Central memory CD8-positive, alpha-beta T cell (primary cell): ENCODE data around the gene NOTCH1.

Experiments
- ATAC-seq: fragments of 150-1000 bp; cut with Tn5 transposase; replicated peaks from 2 replicates; pipeline ENCODE4 v1.10.0; 2022; ENCODE audit warnings: mild to moderate bottlenecking, moderate FRiP score, moderate number of reproducible peaks; ENCODE audit not compliant: poor library complexity, severe bottlenecking; ENCODE audit errors: extremely low read depth
- DNase-seq, 2 donors: peaks; one replicate each; pipeline ENCODE4 v3.0.0; 2021; ENCODE audit warnings: low spot score in 2 of 2
- H3K27ac Mint-ChIP-seq: one replicate; pipeline ENCODE4 v1.8.0; 2022; ENCODE audit warnings: low read depth, mild to moderate bottlenecking, moderate library complexity, mixed read lengths
- H3K27me3 Mint-ChIP-seq: one replicate; pipeline ENCODE4 v1.8.0; 2022; ENCODE audit warnings: mixed read lengths
- H3K36me3 Mint-ChIP-seq: one replicate; pipeline ENCODE4 v1.8.0; 2022; ENCODE audit warnings: mild to moderate bottlenecking, moderate library complexity, mixed read lengths; ENCODE audit not compliant: insufficient read depth
- H3K4me1 Mint-ChIP-seq: one replicate; pipeline ENCODE4 v1.8.0; 2022; ENCODE audit warnings: mixed read lengths
- H3K4me3 Mint-ChIP-seq: one replicate; pipeline ENCODE4 v1.8.0; 2022; ENCODE audit warnings: mild to moderate bottlenecking, moderate library complexity, mixed read lengths
- H3K9me3 Mint-ChIP-seq: one replicate; pipeline ENCODE4 v1.8.0; 2022; ENCODE audit warnings: mixed read lengths

NOTCH1 gene

DNA sequence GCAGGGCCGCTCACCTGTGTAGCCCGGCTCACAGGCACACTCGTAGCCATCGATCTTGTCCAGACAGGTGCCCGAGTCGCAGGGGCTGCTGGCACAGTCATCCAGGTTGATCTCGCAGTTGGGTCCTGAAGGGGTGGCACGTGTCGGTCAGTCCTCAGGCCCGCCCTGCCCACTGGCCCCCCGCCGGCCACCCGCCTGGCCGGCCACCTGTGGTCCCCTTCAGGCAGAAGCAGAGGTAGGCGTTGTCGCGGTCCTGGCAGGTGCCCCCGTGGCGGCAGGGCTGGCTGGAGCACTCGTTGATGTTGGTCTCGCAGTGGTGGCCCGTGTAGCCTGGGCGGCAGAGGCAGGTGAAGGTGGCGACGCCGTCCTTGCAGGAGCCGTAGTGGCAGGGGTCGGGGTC, 30.6 kb downstream of the NOTCH1 start:
- Mint-ChIP-seq H3K4me3 (no peak overlapping the region), H3K36me3 (peaks cover 3% of the 10 kb centered on the region), H3K27ac (no peak overlapping the region), H3K4me1 (no peaks in the 10 kb centered on the region), H3K9me3 (no peaks in the 10 kb centered on the region), H3K27me3 (no peaks in the 10 kb centered on the region)
- ATAC-seq = no peak
- DNase-seq = no peak

DNA sequence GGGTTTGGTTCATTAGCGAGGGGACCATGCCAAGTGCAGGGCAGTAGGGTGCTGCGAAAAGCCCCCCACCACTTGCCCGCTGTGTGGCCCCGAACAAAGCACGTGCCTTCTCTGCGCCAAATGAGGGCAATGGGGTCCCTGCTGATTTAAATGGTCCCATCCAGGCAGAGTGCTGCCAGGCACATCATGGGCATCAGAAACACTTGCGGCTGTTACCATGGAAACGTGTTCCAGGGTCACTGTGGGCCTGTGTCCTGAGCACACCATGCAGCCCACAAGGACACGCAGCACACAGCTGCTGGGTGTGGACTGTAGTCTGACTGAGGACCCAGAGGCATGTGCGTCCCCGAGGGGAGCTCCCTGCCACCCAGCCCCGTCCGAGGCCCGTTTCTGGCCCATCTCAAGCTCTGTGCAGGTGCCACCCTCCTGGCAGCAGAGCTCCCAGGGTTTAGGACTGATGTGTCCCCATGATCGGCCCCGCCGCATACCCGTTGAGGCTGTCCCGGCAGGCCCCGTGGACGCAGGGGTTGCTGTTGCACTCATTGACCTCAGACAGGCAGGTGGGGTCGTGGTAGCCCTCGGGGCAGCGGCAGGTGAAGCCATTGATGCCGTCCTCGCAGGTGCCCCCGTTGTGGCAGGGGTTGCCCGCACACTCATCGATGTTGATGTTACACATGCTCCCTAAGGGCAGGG, 31.7 kb downstream of the NOTCH1 start:
- no peaks in the 10 kb centered on the region for H3K9me3 Mint-ChIP-seq
- ATAC-seq = no peak
- no peak for DNase-seq
- H3K27me3 Mint-ChIP-seq = no peaks in the 10 kb centered on the region
- peaks cover 3% of the 10 kb centered on the region for H3K36me3 Mint-ChIP-seq
- H3K4me3 Mint-ChIP-seq = no peak overlapping the region
- no peak overlapping the region for H3K27ac Mint-ChIP-seq
- no peaks in the 10 kb centered on the region for H3K4me1 Mint-ChIP-seq

DNA sequence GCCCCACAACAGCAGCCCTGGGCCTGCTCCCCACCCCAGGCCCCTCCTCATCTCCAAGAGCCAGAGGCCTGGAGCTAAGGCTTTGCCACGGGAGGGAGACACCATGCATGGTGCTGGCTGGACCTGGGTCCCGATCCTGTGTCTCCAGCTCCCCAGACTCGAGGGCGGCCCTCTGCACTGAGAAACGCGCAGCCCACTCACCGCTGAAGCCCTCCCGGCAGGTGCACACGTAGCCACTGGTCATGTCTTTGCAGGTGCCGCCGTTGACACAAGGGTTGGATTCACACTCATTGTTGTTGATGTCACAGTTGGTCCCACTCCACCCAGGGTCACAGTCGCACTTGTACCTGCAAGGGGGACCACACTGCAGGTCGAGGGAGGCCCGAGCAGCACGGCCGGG, 32.7 kb downstream of the NOTCH1 start:
- H3K4me1 Mint-ChIP-seq = no peaks in the 10 kb centered on the region
- H3K27ac Mint-ChIP-seq = no peak overlapping the region
- H3K36me3 Mint-ChIP-seq = peaks cover 5% of the 10 kb centered on the region
- H3K9me3 Mint-ChIP-seq = no peaks in the 10 kb centered on the region
- no peak for DNase-seq
- H3K4me3 Mint-ChIP-seq = no peak overlapping the region
- ATAC-seq = no peak
- H3K27me3 Mint-ChIP-seq = no peaks in the 10 kb centered on the region

DNA sequence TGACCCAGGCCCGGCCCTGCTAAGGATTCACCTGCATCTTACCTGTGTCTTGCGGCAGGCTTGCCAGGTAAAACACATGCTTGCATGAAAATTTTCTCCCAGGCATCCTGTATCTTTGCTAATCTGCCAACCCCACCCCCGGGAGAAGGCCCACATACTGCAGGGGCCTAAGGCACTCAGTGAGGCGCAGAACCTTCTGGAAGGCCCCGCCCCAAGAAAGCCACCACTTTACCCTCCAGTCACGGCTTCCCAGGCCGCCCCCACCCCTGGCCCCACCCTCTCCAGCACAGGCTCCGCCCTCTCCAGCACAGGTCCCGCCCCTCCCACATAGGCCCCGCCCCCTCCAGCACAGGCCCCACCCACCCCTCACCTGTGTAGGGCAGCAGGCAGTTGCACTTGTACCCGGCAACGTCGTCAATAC, 33.2 kb downstream of the NOTCH1 start:
- Mint-ChIP-seq H3K4me3 (no peak overlapping the region), H3K9me3 (no peaks in the 10 kb centered on the region), H3K4me1 (no peaks in the 10 kb centered on the region), H3K36me3 (peaks cover 6% of the 10 kb centered on the region), H3K27me3 (no peaks in the 10 kb centered on the region), H3K27ac (no peak overlapping the region)
- DNase-seq = no peak
- no peak for ATAC-seq

DNA sequence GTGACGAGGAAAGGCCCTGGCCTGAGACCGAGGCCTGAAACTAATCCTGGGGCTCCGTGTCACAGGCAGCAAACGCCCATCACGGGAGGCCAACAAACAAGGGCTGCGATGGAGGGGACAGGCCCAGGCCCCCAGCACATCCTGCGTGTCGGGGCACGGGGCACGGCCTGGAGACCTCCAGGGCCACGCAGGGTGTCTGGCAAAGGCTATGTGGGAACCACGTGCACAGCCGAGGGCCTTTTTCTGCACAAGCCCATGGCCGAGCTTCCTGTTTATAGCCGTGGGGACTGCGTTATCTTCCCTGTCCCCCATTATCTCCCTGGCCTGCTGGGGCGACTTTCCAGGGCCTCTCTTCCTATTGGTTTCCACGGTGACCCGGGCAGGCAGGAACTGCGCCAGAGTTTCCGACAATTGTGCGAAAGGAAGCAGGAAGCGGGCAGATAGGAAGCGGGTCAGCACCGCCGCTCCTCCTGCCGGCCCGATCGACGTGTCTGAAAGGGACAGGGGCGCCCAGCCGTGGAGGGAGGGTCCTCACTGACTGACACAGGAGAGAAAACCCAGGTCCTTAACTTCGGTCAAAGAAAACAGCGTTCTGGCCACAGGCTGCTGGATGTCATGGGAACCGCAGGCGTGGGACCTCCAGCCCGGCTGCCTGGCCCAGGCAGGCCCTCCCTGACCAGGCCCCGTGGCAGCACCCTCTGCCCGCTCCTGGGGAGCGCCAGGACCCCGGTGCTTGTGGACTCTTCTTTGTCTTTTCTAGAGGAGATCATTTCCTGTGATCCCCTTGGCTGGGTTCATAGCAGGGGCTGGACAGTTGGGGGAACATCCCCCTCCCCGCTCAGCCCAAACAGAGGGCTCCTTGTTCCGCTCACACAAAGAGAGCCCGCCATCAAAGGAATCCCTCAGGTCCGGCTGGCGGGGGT, 33.9 kb downstream of the NOTCH1 start:
- Mint-ChIP-seq H3K9me3 (no peaks in the 10 kb centered on the region), H3K36me3 (peaks cover 8% of the 10 kb centered on the region), H3K4me1 (no peaks in the 10 kb centered on the region), H3K27me3 (no peaks in the 10 kb centered on the region), H3K4me3 (no peak overlapping the region), H3K27ac (no peak overlapping the region)
- ATAC-seq (no peak), DNase-seq (no peak)

DNA sequence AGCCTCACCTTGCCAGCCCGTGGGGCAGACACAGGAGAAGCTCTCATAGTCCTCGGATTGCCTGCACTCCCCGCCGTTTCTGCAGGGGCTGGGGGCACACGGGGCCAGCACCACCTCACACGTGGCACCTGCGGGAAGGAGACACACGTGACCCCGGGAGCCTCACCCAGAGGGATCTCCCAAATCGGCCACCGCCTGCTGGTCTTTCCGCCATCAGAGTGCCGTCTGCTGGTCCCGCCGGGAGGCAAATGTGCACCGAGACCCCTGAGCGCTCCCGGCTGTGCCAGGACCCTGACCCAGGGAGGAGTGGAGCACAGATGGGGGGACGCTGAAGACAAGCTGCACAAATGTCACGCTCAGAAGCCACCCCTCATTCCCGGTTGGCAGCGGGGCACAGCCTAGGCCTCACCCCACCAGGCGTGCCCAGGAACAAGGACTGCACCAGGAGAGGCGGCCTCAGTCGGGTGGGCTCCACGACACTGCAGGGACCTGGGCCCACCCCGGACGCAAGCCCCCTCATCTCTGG, 34.6 kb downstream of the NOTCH1 start:
- no peak for DNase-seq
- no peaks in the 10 kb centered on the region for H3K9me3 Mint-ChIP-seq
- H3K4me1 Mint-ChIP-seq = no peaks in the 10 kb centered on the region
- no peak for ATAC-seq
- no peaks in the 10 kb centered on the region for H3K27me3 Mint-ChIP-seq
- H3K36me3 Mint-ChIP-seq = peaks cover 9% of the 10 kb centered on the region
- H3K4me3 Mint-ChIP-seq = no peak overlapping the region
- no peak overlapping the region for H3K27ac Mint-ChIP-seq

DNA sequence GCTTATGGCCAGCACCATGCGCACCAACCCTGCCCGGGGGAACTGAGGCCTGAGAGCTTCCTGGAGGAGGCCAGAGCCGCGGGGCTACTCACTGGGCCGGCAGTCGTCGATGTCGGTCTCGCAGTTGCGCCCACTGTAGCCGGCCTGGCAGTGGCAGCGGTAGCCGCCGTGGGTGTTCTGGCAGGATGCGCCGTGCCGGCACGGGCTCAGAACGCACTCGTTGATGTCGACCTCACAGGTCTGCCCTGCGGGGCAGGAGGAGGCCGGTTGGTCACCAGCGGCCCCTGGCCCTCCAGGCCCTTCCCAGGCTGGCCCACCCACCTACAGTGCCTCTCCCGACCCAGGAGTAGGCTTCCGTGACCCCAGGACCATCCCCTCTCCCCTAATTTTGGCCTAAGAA, 35.3 kb downstream of the NOTCH1 start:
- no peaks in the 10 kb centered on the region for H3K9me3 Mint-ChIP-seq
- peaks cover 13% of the 10 kb centered on the region for H3K36me3 Mint-ChIP-seq
- no peak for ATAC-seq
- H3K4me1 Mint-ChIP-seq = no peaks in the 10 kb centered on the region
- H3K27ac Mint-ChIP-seq = no peak overlapping the region
- no peak for DNase-seq
- H3K4me3 Mint-ChIP-seq = no peak overlapping the region
- no peaks in the 10 kb centered on the region for H3K27me3 Mint-ChIP-seq

DNA sequence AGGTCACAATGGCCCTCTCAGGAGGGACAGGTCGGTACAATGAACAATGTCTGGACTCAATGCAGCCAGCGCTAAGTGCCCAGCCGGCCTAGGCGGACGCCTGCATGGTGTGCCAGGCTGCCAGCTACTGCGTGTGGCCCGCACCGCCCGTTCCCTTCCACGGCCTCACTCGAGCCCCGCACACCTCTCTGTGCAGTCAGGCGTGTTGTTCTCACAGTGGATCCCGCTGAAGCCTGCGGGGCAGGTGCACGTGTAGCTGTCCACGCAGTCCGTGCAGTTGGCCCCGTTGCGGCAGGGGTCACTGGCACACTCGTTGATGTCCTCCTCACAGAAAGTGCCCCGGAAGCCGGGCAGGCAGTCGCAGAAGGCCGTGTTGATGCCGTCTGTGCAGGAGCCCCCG, 36.3 kb downstream of the NOTCH1 start:
- Mint-ChIP-seq H3K4me1 (no peaks in the 10 kb centered on the region), H3K27me3 (no peaks in the 10 kb centered on the region), H3K9me3 (no peaks in the 10 kb centered on the region), H3K4me3 (no peak overlapping the region), H3K27ac (no peak overlapping the region), H3K36me3 (peaks cover 13% of the 10 kb centered on the region)
- no peak for DNase-seq
- ATAC-seq = no peak

DNA sequence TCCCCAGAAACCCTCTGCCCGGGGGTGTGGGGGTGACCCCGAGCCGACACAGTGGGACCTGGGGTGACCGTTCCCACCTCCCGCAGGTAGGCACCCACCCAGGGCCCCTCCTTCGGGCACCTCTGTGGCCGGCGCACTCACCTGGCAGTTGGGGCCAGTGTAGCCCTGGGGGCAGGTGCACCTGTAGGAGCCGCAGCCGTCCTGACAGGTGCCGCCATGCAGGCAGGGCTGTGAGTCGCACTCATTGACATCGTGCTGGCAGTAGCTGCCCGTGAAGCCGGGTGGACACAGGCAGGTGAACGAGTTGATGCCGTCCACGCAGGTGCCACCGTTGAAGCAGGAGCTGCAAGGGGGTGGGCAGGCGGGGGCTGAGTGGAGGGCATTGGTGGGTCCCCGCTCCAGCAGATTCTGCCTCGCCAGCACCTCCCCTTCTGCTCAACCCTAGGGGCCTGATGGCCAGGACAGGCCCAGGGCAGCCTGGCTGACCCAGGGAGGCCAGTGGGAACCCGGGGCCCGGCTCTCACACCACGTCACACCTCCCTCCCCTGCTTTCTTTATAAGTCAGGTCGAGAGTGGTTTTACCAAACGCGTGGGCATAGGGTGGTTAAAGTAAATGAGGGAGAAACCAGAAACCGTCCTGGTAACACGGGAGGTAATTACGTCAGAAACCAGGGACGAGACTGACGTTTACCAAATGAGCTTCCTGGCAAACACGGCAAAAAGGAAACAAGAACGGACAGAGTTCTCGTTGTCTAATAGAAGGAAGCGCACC, 36.9 kb downstream of the NOTCH1 start:
- no peaks in the 10 kb centered on the region for H3K4me1 Mint-ChIP-seq
- no peak overlapping the region for H3K27ac Mint-ChIP-seq
- no peak overlapping the region for H3K4me3 Mint-ChIP-seq
- H3K9me3 Mint-ChIP-seq = no peaks in the 10 kb centered on the region
- ATAC-seq (no peak), DNase-seq (no peak)
- H3K27me3 Mint-ChIP-seq = no peaks in the 10 kb centered on the region
- H3K36me3 Mint-ChIP-seq = peaks cover 15% of the 10 kb centered on the region

DNA sequence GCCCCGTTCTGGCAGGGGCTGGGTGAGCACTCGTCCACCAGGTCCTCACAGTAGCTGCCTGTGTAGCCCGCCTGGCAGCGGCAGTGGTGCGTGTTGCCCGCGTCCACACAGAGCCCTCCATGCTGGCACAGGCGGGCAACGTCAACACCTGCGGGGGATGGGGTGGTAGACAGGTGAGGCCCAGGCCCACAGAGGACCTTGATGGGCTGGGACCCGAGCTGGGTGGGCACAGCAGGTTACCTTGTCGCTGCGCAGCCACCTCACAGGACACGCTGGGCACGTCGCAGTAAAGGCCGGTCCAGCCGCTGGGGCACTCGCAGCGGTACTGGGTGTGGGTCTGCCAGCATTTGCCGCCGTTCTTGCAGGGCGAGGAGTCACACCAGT, 37.9 kb downstream of the NOTCH1 start:
- Mint-ChIP-seq H3K4me1 (no peaks in the 10 kb centered on the region), H3K27ac (no peak overlapping the region), H3K9me3 (no peaks in the 10 kb centered on the region), H3K36me3 (peaks cover 23% of the 10 kb centered on the region), H3K4me3 (no peak overlapping the region), H3K27me3 (no peaks in the 10 kb centered on the region)
- no peak for DNase-seq
- no peak for ATAC-seq

DNA sequence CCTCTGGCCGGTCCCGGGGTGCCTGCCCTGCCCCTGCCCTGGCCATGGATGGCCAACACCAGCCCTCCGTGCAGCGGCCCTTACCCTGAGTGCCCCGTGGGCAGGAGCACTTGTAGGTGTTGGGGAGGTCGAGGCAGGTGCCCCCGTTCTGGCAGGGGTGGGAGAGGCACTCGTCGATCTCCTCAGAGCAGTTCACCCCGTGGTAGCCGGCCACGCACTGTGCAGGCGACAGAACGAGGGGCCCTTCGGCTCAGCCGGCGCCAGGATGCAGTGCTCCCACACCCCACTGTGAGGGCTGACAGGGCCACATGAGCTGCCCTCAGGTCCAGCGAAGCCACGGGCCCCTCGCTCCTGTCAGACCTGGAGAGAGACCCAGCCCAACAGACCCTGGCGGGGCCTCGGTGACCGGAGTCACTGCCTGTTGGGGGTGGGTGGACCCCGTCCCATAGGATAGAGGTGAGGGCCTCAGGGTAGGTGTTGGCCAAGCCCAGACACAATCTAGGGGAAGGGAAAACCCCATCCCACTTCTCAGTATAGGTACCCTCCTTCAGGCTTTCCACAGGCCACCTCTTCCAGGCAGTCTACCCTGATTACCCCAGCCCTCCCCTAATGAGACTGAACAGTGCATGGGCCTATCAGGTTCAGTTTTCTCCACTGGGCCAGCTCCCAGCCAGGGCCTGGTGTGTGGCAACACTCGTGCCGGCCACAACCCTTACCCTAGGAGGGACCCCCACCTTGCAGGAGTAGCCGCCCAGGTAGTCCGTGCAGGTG, 38.4 kb downstream of the NOTCH1 start:
- no peak for DNase-seq
- Mint-ChIP-seq H3K4me1 (no peaks in the 10 kb centered on the region), H3K4me3 (no peak overlapping the region), H3K36me3 (peaks cover 24% of the 10 kb centered on the region), H3K9me3 (no peaks in the 10 kb centered on the region), H3K27me3 (no peaks in the 10 kb centered on the region), H3K27ac (no peak overlapping the region)
- ATAC-seq = no peak

DNA sequence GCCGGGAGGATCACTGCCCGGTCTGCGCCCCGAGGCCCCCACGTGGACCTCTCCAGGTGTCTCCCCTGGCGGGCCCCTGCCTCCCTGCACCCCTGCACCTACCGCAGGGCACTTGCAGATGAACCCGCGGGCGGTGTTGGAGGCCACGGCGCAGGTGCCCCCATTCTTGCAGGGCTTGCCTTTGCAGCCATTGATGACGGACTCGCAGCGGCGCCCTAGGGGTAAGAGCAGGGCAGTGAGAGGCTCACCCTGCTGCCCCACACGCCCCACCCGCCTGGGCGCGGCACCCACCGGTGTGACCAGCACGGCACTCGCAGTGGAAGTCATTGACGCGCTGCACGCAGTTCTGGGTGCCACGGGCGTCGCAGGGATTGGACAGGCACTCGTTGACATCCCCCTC, 39.4 kb downstream of the NOTCH1 start:
- DNase-seq (no peak), ATAC-seq (no peak)
- Mint-ChIP-seq H3K27me3 (no peaks in the 10 kb centered on the region), H3K9me3 (no peaks in the 10 kb centered on the region), H3K27ac (no peak overlapping the region), H3K4me3 (no peak overlapping the region), H3K36me3 (peaks cover 25% of the 10 kb centered on the region), H3K4me1 (no peaks in the 10 kb centered on the region)
